HG03280 (cell line): ENCODE data around the gene ABCC6.
"Not testable (repeated sequence)": the region's sequence is repeated elsewhere in the genome, so short reads cannot be mapped to it uniquely, and the experiment has no call there.

Experiments
- ATAC-seq: cut with Tn5 transposase; IDR thresholded peaks from one replicate; pipeline ENCODE4 v1.9.1; 2021; ENCODE audit warnings: mild to moderate bottlenecking, moderate library complexity; ENCODE audit not compliant: unreplicated experiment

ABCC6 gene

DNA sequence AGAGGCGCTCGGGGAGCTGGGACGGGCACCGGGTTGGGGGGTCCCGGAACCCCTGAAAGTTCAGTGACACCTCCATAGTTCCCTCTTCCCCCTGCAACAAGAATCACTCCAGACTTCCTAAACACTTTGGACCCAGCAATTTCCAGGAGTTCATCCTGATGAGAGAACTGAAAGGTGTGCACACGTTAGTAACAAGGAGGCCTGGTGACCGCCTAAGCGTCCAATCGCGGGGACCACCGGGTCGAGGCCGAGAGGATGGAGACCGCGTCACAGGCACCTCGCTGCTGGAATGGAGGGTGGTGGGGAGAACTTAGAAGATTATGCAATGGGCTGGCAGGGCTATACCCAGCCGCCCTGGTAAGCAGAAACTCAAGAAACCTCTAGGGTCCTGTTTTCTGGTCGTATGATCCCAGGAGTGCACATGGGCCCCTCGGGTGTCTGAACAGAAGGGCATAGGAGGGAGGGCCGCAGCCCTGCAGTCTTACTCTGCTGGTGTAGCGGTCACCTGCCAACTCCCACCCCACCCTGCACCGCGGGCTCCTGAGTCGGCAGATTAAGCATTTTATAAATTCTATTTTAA, 458 bp upstream of the ABCC6 start:
- ATAC-seq = not testable (repeated sequence)

DNA sequence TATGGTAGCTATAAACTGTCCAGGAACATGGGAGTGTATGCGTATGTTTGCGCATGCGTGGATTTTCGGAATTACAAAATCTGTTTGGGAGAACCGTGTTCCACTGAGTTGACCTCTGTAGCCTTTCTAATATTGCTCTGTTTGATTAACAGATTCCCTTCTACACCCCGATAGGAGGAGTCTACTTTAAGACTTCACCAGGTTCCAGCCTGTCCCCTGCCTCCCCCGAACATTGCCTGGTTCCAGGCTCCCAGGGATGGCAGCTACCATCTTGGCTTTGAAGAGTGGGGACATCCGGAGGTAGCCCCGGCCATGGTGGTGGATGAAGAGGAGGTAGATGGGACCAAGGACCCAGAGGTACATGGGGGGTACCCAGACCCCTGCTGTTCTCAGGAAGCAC, 1.9 kb downstream of the ABCC6 start:
- not testable (repeated sequence) for ATAC-seq

DNA sequence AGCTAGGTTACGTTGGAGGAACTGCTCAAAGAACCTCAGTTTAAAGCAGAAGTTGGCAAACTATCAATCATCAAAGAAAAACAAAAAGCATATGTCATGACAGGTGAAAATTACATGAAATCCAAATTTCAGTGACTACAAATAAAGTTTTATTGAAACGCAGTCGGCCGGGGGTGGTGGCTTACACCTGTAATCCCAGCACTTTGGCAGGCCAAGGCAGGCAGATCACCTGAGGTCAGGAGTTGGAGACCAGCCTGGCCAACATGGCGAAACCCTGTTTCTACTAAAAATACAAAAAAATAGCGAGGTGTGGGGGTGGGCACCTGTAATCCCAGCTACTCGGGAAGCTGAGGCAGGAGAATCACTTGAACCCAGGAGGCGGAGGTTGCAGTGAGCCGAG, 2.8 kb downstream of the ABCC6 start:
- ATAC-seq = not testable (repeated sequence)

DNA sequence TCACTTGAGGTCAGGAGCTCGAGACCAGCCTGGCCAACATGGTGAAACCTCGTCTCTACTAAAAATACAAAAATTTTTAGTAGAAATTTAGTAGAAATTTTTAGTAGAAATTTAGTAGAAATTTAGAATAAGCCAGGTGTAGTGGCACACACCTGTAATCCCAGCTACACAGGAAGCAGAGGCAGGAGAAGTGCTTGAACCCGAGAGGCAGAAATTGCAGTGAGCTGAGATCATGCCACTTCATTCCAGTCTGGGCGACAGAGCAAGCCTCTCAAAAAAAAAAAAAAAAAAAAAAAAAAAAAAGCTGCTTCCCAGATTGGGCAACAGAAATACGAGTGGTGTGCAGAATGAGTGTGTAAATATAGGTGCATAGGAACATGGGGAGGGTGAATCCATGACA, 4.5 kb downstream of the ABCC6 start:
- ATAC-seq = not testable (repeated sequence)

DNA sequence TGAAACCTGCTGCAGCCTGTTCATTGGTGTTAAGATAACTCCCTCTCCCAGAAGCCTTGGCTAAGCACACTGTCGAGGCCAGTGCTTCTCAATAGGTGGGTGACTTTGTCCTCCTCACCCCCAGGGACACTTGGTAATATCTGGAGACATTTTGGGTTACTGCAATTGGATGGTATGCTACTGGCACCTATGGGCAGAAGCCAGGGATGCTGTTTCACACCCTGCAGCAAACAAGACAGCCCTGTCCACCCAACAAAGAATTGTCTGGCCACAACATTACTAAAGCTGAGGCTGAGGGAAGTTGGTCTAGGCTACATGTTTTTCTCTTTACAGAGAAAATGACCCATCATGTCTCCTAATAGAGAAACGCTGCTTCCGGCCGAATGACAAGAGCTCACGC, 4.9 kb downstream of the ABCC6 start:
- ATAC-seq = not testable (repeated sequence)

DNA sequence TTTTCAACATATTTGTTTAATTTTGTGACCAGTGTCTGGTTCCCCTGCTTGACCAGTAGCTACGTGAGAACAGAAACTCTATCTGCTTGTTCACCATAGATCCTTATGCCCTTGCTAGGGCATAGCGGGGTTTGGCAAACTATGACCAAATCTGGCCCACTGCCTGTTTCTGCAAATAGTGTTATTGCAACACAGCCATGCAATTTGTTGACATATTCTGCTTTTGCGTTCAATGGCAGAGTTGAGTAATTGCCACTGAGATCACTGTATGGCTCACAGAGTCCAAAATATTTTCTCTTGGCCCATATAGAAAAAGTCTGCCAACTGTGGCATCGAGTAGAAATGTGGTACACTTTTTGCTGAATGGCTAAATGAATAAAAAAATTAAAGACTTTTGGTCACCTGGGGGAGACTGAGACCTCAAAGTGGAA, 9.4 kb downstream of the ABCC6 start:
- not testable (repeated sequence) for ATAC-seq

DNA sequence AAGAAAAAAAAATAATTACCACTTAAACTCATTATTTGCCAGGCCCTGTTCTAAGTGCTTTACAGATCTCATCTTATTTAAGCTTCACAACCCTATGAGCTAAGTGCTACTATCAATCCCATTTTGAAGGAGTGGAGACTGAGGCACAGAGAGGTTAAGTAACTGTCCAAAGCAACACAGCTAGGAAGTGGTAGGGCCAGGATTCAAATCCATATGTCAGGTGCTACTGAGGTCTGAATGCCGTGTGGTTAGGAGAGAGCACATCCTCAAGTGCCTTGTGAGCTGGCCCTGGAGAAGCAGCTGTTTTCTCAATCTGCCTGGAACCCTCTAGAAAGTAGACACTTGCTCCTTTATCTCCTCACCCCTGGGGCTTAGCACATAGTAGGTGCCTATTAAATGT, 11.9 kb downstream of the ABCC6 start:
- not testable (repeated sequence) for ATAC-seq

DNA sequence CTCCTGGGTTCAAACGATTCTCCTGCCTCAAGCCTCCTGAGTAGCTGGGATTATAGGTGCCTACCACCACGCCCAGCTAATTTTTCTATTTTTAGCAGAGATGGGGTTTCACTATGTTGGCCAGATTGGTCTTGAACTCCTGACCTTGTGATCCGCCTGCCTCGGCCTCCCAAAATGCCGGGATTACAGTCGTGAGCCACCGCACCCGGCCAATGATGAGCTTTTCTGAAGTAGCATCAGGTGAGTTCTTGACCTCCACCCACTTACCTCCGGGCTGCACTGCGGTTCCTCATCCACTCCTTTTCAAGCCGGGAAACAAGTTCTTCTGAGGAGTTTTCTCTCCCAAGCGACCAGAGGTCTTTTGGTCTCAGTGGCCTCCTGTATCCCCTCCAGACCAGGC, 14.8 kb downstream of the ABCC6 start:
- ATAC-seq = not testable (repeated sequence)

DNA sequence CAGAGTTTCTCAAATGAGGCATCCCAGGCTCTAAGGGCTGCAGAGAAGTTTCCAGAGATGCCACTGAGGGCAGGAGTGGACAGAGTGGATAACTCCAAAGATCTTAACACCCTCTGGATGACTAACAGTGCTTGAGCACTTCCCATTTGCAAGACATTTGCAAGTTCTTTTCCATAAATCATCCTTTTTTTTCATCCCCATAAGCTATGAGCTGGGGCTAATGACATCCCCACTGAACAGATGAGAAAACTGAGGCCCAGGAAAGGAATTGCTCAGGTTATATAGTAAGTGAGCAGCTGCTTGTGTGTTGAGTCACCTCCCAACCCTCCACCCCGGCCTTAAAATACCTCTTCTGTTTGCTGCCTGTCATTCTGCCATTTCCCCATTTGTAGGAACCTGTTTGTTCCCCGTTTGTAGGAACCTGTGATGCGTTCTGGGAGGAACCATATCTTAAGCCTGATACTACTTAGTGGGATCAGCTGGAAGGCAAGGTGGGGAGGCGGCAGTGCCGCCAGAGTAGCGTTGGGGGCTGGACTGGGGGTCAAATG, 15.4 kb downstream of the ABCC6 start:
- not testable (repeated sequence) for ATAC-seq

DNA sequence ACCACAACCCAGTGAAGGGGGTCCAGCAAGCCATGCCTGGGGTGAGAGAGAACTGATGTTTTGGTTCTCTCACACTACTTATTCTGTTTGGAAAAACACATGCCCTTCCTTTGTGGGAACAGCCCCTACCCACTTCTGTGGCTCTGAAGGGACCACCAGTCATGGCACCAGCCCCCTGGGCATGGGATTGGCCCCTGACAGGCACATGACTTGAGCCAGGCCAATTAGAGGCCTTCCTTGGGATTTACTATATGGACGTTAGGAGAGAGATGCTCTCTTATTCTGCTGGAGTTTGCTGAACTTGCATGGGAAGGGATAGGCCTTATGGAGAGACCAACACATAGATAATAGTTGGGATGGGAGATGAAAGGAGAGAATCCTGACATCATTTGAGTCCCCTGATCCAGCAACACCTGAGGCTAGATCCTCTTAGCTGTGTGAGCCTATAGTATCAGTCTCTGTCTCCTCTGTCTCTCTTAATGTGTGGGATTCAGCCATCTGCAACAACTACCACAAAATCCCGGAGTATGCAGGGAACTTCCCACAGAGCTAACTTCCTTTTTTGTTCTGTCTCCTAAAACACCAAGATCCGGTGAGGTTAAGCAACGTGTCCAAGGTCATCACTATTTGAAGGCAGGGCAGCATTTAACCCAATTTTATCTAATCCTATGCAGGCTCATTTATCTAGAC, 16.1 kb downstream of the ABCC6 start:
- ATAC-seq = not testable (repeated sequence)

DNA sequence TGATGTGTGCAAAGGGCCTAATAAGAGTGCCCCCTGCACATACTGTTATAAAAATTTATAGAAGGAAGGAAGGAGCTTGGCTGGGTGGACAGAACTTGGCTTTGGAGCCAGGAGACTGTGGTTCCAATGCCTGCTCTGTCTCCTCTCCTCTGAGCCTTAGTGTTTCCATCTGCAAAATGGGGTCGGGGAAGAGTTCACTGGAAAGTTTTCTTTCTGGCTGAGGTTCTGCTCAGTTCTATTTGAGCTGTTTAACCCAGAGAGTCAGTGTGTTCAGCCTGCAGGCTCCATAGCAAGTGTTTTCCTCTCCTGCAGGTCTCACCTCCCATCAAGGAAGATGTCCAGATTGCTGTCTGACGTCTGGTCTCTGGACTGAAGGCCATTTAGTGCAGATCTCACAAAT, 17.4 kb downstream of the ABCC6 start:
- not testable (repeated sequence) for ATAC-seq

DNA sequence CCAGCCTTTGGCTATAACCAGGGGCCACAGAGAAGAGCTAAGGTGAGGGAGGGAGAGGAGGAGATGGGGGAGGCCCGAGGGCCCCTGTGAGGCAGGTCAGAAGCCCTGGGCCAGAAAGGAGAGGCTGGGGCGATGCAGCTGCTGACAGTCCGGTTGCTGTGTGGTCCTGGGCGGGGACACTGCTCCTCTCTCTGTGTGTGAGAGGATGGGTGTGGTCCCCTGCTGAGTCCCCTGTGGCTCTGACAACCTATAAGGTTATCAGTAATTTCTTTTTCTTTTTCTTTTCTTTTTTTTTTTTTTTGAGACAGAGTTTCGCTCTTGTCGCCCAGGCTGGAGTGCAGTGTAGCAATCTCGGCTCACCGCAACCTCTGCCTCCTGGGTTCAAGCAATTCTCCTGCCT, 18.7 kb downstream of the ABCC6 start:
- ATAC-seq = not testable (repeated sequence)

DNA sequence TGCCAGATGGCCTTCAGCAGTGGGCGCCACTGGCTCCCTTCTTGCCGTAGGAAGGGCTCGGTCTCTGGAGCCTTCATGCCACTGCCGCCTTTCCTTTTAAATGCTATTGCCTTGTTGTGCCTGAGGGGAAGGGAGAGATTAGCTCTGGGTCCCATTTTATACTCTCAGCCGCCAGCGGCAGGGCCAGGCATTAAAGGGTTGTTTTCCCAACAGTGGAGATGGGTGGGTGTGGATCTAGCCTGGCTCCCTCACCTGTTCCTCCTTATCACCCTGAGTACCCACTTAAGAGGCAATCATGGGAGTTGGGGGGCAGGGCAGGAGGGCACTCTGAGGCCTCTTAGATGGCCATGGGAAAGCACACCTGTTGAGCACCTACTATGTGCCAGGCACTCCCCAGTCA, 19.8 kb downstream of the ABCC6 start:
- ATAC-seq = not testable (repeated sequence)

DNA sequence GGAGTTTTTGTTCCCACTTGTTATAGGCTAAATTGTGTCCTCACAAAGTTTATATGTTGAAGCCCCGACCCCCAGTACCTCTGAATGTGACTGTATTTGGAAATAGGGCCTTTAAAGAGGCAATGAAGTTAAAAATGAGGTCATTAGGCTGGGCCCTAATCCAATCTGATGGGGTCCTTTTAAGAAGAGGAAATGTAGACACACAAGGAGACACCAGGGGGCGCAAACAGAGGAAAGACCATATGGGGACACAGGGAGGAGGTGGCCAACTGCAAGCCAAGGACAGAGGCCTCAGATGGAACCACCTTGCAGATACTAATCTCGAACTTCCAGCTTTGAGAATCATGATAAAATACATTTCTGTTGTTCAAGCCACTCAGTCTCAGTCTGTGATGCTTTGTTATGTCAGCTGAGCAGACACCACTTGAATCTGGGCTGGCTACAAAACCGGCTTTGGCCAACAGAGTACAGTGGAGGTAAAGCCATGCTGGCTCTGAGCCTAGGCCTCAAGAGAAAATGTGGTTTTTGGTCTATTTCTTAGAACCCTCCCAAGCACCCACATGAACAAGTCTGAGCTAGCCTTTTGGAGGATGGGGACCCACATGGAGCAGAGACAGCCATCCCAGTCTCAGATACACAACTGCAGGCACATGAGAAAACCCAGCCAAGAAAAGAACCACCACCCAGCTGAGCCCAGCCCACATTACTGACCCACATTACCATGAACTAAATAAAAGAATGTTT, 20.7 kb downstream of the ABCC6 start:
- ATAC-seq = not testable (repeated sequence)

DNA sequence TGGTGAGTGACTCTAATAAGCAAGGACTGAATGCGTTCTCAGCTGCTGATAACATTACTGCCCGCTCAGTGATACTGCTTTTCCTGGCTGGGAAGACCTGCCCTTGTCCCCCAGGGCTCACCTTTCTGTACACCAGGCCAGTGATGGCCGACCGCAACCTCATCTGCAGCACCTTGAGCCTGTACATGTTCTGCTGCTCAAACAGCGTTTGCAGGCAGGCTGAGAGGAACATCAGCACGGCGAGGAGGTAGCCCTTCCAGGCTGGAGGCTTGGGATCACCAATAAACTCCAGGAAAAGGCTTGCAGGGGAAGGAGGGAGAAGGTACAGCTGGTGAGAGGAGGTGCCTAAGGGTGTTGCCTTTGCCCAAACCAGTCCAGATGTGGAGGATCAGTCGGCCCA, 21.4 kb downstream of the ABCC6 start:
- ATAC-seq = not testable (repeated sequence)

DNA sequence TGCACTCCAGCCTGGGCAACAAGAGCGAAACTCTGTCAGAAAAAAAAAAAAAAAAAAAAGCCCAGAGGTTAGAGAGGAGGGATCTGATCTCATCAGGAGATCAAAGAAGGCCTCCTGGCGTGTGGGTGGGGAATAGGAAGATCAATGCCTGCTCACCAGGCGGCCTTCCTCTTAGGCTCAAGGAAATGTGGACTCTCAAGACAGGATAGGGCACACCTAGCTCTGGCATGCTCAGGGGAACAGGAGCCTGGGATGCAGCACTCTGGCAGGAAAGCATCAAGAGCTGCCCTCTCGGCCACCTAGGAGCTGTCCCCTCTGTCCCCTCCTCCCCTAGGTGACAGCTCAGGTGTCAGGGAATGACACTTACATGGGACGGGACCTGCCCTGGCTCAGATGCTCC, 22.9 kb downstream of the ABCC6 start:
- not testable (repeated sequence) for ATAC-seq

DNA sequence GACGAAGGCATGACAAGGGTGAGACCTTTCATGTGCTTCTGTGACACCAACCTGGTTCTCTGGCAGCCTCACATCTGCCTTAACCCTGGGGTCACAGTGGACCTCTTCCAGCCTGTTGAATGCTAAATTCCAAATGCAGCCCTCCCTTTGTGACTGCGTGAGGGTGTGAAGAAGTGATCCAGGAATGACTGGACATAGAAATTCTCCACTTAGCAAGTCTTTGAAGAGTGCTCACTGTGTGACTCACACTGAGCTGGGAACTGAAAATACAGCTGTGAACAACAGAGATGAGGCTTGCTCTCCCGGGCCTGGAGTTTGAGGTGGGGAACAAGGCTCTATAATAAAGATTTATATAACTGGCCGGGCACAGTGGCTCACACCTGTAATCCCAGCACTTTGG, 23.9 kb downstream of the ABCC6 start:
- ATAC-seq = not testable (repeated sequence)

DNA sequence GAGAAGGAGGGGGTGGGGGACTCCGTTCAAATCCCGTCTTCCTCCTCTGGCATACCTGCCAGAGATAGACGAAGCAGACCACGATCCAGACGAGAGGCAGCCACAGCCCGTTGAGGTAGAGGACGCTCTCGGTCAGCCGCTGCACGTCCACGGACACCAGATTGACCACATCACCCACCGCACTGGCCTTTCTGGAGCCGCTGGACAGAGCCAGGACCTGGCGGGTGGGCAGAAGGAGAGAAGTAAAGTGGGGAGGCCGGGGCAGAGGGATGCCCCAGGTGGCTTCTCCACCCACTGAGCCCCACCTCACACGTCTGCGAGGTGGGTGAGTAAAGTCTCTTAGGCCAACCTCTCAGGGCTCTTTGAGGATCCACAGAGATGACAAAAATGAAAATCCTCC, 25.3 kb downstream of the ABCC6 start:
- ATAC-seq = no peak

DNA sequence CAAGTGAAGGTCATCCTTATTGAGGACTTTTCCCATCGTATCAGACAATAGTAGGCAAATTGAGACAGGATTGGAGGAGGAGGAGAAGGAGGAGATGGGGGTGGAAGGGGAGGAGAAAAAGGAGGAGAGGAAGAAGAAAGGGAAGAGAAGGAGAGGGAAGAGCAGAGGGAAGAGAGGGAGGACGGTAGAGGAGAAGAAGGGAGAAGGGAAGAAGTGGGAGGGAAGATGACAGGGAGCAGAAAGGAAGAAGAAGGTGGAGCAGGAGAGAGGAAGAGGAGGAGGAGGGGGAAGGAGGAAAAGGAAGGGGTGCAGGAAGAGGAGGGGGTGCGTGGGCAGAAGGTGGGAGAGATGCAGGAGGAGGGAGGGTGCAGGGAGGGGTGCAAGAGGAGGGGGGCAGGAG, 26.0 kb downstream of the ABCC6 start:
- ATAC-seq = no peak

DNA sequence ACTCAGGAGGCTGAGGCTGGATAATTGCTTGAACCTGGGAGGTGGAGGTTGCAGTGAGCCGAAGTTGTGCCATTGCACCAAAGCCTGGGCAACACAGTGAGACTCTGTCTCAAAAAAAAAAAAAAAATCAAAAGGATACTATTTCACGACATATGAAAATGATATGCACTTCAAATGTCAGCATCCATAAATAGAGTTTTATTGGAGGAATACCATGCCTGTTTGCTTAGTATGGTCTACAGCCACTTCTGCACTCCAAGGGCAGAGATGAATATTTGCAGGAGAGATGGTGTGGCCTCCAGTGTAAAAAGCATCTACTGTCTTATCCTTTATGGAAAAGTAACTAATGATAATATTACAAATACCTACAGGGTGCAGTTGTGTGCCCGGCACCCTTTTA, 27.2 kb downstream of the ABCC6 start:
- no peak for ATAC-seq

DNA sequence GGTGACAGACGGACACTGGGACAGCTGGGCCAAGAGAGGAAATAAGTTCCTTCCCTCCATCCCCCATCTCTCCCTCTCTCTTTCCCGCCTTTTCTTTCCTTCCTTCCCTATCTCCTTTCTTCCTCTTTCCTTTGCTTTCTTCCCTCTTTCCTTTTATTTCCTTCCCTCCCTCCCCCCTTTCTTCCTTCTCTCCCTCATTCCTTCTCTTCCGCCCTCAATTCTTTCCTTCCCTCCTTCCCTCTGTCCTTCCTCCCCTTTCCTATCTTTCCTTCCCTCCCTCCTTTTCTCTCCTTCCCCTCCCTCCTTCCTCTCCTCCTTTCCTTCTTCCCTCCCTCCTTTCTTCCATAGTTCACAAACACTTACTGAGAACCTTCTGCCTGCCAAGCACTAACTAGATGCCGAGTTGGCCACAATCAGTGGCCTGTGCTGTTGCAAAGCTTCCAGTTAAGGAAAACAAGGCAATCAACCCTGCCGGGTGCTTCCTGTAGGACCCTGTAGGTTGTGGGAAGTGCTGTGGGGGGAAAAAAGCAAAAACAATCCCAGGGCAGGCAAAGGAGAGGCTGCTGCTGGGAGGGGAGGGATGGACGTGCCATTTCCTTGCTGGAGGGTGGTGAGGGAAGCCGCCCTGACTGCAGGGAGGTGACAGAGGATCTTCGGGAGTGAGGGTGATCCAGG, 31.7 kb downstream of the ABCC6 start:
- no peak for ATAC-seq
